ENCODE results near the gene FAM136A. TPM values are rescaled to one million over a fixed set of nuclear protein-coding genes. Genes with fewer than 3 reads are reported as not detected.

Gene FAM136A
- total and polyA plus RNA-seq, 2 of the 13 experiments (the other 11 are each of a cell fraction or from before 2014, with no cell fraction given): 77.8 to 126 TPM

DNA sequence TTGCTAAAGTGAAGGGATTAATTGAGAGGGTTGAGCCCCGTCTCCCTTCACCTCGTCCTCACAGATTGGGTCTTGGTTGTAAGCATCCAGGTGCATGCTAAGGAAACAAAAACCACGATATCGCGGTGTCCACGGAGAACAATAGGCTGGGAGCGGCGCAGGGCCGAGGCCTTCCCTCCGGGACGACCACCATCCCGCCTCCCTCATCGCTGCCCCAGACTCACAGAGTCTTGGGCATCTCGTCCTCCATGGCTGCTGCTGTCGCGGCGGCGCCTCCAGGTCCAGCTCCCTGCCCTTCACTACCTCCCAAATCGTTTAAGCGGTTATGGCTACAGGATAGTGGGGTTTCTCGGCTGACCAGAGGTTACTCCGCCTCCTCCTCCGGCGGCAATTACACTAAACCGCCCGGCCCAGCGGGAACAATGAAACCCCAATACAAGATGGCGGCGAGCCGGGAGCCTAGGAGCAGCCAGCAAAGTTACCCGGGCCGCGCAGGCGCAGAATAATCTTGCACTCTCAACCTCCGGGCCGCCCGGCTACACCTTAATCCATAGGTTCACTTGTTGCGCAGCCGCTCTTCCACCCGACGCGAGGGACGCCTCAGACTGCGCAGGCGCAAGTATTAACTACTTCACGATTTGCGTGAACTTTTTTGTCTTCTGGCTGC, 53.6 kb downstream of the FAM136A start, which contains the start of gene TIA1 (continued):
- TF ChIP-seq ZNF235 (CRISPR knock-in tag; IDR thresholded peaks at IDR 0.05; ENCODE audit: borderline replicate concordance) (peak; percentile 76; the same call in 1 of the 2 replicates), SOX6 (IDR thresholded peaks at IDR 0.05) (no peak), SOX6 (CRISPR knock-in tag; IDR thresholded peaks at IDR 0.05) (peak; percentile 86), YY1 (IDR thresholded peaks at IDR 0.05; ENCODE audit: insufficient read depth, insufficient replicate concordance, low read depth, low read length) (peak; percentile 97), MLLT10 (CRISPR knock-in tag; IDR thresholded peaks at IDR 0.05) (no peak; the same call in 1 of the 2 replicates), RAD21 (CRISPR knock-in tag; IDR thresholded peaks at IDR 0.05) (peak; percentile 37; the same call in 1 of the 2 replicates), ZNF768 (CRISPR knock-in tag; IDR thresholded peaks at IDR 0.05) (peak; percentile 81), SRY (CRISPR knock-in tag; IDR thresholded peaks at IDR 0.05) (peak; percentile 86), CBX5 (CRISPR knock-in tag; IDR thresholded peaks at IDR 0.05; ENCODE audit: borderline replicate concordance) (peak; percentile 58; the same call in 1 of the 2 replicates), ZSCAN12 (CRISPR knock-in tag; IDR thresholded peaks at IDR 0.05) (no peak), ZNF513 (CRISPR knock-in tag; conservative IDR thresholded peaks at IDR 0.05) (no peak), TOE1 (CRISPR knock-in tag; IDR thresholded peaks at IDR 0.05) (0 out of 2 replicates have a peak, but pooled peaks have one; percentile 19), RFX1 (IDR thresholded peaks at IDR 0.05) (no peak), ZNF644 (CRISPR knock-in tag; IDR thresholded peaks at IDR 0.05; ENCODE audit: low read depth) (no peak), ZFP91 (CRISPR knock-in tag; IDR thresholded peaks at IDR 0.05; ENCODE audit: borderline replicate concordance) (peak; percentile 90), IKZF1 (IDR thresholded peaks at IDR 0.05) (no peak), ZNF180 (CRISPR knock-in tag; IDR thresholded peaks at IDR 0.05; ENCODE audit: borderline replicate concordance, low read depth) (no peak; the same call in 1 of the 2 replicates), ZNF230 (CRISPR knock-in tag; IDR thresholded peaks at IDR 0.05) (peak; percentile 86; the same call in 1 of the 2 replicates), ZNF839 (CRISPR knock-in tag; IDR thresholded peaks at IDR 0.05; ENCODE audit: borderline replicate concordance) (peak; percentile 59; the same call in 1 of the 2 replicates), HMG20A (CRISPR knock-in tag; IDR thresholded peaks at IDR 0.05; ENCODE audit: borderline replicate concordance) (no peak), PAX8 (CRISPR knock-in tag; IDR thresholded peaks at IDR 0.05; ENCODE audit: borderline replicate concordance) (peak; percentile 91; the same call in 1 of the 2 replicates)
- TF ChIP-seq, protein P1, sequence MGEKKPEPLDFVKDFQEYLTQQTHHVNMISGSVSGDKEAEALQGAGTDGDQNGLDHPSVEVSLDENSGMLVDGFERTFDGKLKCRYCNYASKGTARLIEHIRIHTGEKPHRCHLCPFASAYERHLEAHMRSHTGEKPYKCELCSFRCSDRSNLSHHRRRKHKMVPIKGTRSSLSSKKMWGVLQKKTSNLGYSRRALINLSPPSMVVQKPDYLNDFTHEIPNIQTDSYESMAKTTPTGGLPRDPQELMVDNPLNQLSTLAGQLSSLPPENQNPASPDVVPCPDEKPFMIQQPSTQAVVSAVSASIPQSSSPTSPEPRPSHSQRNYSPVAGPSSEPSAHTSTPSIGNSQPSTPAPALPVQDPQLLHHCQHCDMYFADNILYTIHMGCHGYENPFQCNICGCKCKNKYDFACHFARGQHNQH (CRISPR knock-in tag; IDR thresholded peaks at IDR 0.05): peak; percentile 41; the same call in 1 of the 2 replicates
- TF ChIP-seq, protein P2, sequence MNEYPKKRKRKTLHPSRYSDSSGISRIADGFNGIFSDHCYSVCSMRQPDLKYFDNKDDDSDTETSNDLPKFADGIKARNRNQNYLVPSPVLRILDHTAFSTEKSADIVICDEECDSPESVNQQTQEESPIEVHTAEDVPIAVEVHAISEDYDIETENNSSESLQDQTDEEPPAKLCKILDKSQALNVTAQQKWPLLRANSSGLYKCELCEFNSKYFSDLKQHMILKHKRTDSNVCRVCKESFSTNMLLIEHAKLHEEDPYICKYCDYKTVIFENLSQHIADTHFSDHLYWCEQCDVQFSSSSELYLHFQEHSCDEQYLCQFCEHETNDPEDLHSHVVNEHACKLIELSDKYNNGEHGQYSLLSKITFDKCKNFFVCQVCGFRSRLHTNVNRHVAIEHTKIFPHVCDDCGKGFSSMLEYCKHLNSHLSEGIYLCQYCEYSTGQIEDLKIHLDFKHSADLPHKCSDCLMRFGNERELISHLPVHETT (CRISPR knock-in tag; conservative IDR thresholded peaks at IDR 0.05): no peak

Data from HepG2 (cell line).